ACHN (cell line): ENCODE results near the gene TDP2.
"Not testable (repeated sequence)": the region's sequence is repeated elsewhere in the genome, so short reads cannot be mapped to it uniquely, and the experiment has no call there.

ENCODE experiments used
- DNase-seq: peaks from one replicate; pipeline ENCODE4 v3.0.0-alpha.2; 2015
- in situ Hi-C: cut with HindIII; loops from 2 replicates; pipeline ENCODE4 v1.10.0; 2017; ENCODE audit warnings: low sequenced_read_pairs, low pct_ligation_motif_present, low pct_unique_long_range_greater_than_20kb

TDP2 gene

GRCh38 chr6:24659561-24659960, 7.1 kb downstream of the TDP2 start:
- in situ Hi-C loops: no loop called here
- no peak for DNase-seq

- in situ Hi-C loops: no loop called here
- DNase-seq: no peak
Observed at GRCh38 chr6:24658573-24659560, 7.8 kb downstream of the TDP2 start.

GRCh38 chr6:24655215-24655614, 11.5 kb downstream of the TDP2 start:
- DNase-seq: no peak
- in situ Hi-C loops: no loop called here

GRCh38 chr6:24650365-24650764, 16.3 kb downstream of the TDP2 start:
- in situ Hi-C loops: no loop called here
- DNase-seq: no peak

GRCh38 chr6:24649691-24650090, 17.0 kb downstream of the TDP2 start:
- no peak for DNase-seq
- in situ Hi-C loops: no loop called here

- DNase-seq: no peak
- in situ Hi-C loops: no loop called here
Observed at GRCh38 chr6:24648276-24648675, 18.4 kb downstream of the TDP2 start.

GRCh38 chr6:24646771-24647170, 19.9 kb downstream of the TDP2 start:
- in situ Hi-C loops: no loop called here
- DNase-seq: peak; percentile 67

- DNase-seq: no peak
- in situ Hi-C loops: no loop called here
Observed at GRCh38 chr6:24644377-24644776, 22.3 kb downstream of the TDP2 start.

- in situ Hi-C loops: no loop called here
- DNase-seq: no peak
Observed at GRCh38 chr6:24643920-24644319, 22.8 kb downstream of the TDP2 start.

- in situ Hi-C loops: no loop called here
- DNase-seq: no peak
Observed at GRCh38 chr6:24642061-24642460, 24.6 kb downstream of the TDP2 start.

GRCh38 chr6:24640631-24641030, 26.1 kb downstream of the TDP2 start:
- in situ Hi-C loops, DNase-seq: not testable (repeated sequence)

GRCh38 chr6:24640166-24640565, 26.5 kb downstream of the TDP2 start:
- in situ Hi-C loops: no loop called here

GRCh38 chr6:24636681-24637080, 30.0 kb downstream of the TDP2 start:
- in situ Hi-C loops: no loop called here
- no peak for DNase-seq

More at GRCh38 chr6:24640166-24640565, 26.5 kb downstream of the TDP2 start:
- DNase-seq: no peak

GRCh38 chr6:24632573-24632972, 34.1 kb downstream of the TDP2 start:
- DNase-seq: no peak
- in situ Hi-C loops: no loop called here

GRCh38 chr6:24631671-24632070, 35.0 kb downstream of the TDP2 start:
- in situ Hi-C loops: no loop called here

GRCh38 chr6:24630856-24631505, 35.7 kb downstream of the TDP2 start:
- DNase-seq: no peak
- in situ Hi-C loops: no loop called here

More at GRCh38 chr6:24631671-24632070, 35.0 kb downstream of the TDP2 start:
- DNase-seq: no peak

GRCh38 chr6:24621626-24622289, 44.9 kb downstream of the TDP2 start:
- no peak for DNase-seq
- in situ Hi-C loops: no loop called here

- in situ Hi-C loops: no loop called here
- no peak for DNase-seq
Observed at GRCh38 chr6:24620637-24621036, 46.1 kb downstream of the TDP2 start.

- DNase-seq: no peak
- in situ Hi-C loops: no loop called here
Observed at GRCh38 chr6:24619661-24620060, 47.0 kb downstream of the TDP2 start.
